ENCODE results near the gene KCNQ4. TPM values are rescaled to one million over a fixed set of nuclear protein-coding genes. Genes with fewer than 3 reads are reported as not detected.

KCNQ4 gene
- total RNA-seq, 1 experiment from 2014 or later: not detected

GRCh38 chr1:40799351-40799867 is 15.8 kb downstream of the KCNQ4 start:
- Histone ChIP-seq H3K27me3 (no peaks in the 10 kb centered on the region), H3K36me3 (no peaks in the 10 kb centered on the region), H3K9me3 (no peaks in the 10 kb centered on the region), H3K4me3 (no peak overlapping the region)
- DNase-seq: peak; percentile 51

DNA sequence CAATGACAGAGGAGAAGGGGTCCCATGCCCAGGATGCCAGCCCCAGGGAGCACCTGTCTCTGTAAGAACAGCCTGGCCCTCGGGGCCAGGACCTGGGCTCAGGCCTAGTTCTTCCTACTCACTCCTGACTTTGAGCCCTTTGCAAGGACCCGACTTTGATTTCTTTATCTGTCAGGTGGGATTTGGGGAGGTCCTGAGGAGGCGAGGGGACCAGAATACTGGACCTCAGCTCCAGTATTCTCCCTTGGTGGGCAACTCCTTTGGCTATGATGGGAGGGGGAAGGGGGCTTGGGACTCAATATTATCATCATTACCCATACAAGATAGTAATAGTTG is 18.1 kb downstream of the KCNQ4 start:
- H3K4me3 ChIP-seq: peak overlapping the region; percentile 33
- DNase-seq: no peak
- no peaks in the 10 kb centered on the region for H3K27me3 ChIP-seq
- H3K9me3 ChIP-seq: no peaks in the 10 kb centered on the region
- no peaks in the 10 kb centered on the region for H3K36me3 ChIP-seq

DNA sequence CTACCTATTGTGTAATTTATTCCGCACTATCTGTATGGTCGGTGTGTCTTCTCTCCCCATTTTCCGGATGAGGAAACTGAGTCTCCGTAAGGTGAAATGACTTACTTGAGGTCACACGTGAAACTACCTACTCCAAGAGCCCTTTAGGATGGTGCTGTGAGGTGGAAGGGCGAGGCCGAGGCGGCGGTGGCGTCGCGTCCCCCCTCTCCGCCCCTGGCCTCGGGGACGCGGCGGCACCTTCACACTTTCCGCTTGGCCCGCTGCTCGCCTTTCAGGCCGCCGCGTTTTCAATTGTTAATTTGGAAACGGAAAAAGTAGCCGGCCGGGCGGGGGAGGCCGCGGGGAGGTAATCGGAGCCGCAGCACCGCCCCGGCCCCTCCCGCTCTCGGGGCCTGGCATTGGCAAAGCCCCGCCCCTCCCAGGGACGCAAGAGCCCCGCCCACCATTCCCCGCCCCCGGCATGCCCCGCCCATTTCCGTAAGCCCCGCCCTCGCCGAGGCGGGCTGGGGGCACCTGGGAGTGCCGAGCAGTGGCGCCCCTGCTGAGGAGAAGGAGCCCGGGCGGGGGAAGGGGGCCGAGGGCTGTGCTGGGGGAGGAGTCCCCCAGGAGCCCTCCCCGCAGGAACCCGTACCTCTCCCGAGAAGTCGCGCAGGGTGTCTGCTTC is 18.6 kb downstream of the KCNQ4 start:
- H3K9me3 ChIP-seq: no peaks in the 10 kb centered on the region
- peak overlapping the region; percentile 33 for H3K4me3 ChIP-seq
- DNase-seq: peak; percentile 76
- no peaks in the 10 kb centered on the region for H3K27me3 ChIP-seq
- no peaks in the 10 kb centered on the region for H3K36me3 ChIP-seq

GRCh38 chr1:40802742-40803113 is 19.1 kb downstream of the KCNQ4 start:
- Histone ChIP-seq H3K36me3 (no peaks in the 10 kb centered on the region), H3K4me3 (no peak overlapping the region), H3K9me3 (no peaks in the 10 kb centered on the region), H3K27me3 (no peaks in the 10 kb centered on the region)
- no peak for DNase-seq

DNA sequence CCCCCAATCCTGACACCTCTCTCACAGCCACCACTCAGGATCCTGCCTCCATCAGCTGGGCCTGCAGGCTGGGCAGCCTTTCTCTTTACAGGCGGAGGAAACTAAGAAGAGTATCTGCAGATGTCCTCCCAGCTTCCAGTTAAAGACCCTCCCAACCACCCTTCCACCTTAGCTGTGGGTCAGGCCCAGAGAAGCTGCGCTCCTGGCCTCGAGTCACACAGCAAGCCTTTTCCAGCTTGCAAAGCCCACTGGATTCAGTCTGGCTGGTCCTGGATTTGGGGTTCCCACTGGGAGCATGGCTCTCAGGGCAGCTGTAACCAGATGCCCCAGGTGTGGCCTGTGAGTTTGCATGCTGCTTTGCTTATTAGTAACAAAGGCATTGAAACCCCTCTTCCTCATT is 19.9 kb downstream of the KCNQ4 start:
- Histone ChIP-seq H3K27me3 (no peaks in the 10 kb centered on the region), H3K9me3 (no peaks in the 10 kb centered on the region), H3K4me3 (no peak overlapping the region), H3K36me3 (no peaks in the 10 kb centered on the region)
- no peak for DNase-seq

- no peak for DNase-seq
- Histone ChIP-seq H3K36me3 (no peaks in the 10 kb centered on the region), H3K9me3 (no peaks in the 10 kb centered on the region)
Measured at GRCh38 chr1:40803902-40804301, 20.3 kb downstream of the KCNQ4 start.

DNA sequence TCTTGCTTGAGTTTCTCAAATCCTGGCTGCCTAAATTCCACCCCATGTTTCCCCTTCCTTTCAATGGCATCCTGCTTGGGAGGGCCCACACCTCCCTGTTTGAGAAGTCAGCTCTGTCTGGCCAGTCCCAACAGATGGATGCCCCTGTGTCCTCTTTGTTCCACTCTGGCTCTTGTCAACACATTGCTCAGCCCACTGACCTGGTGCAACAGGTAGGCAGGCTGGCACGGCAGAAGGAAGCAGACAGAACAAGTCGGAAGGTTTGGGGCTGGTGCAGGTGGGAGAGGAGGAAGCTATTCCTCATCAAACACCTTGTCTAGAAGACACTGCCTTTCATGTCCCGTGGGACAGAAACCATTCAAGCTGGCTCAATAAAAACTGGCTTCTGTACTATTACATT is 22.7 kb downstream of the KCNQ4 start:
- no peak overlapping the region for H3K4me3 ChIP-seq
- H3K27me3 ChIP-seq: no peaks in the 10 kb centered on the region
- no peaks in the 10 kb centered on the region for H3K36me3 ChIP-seq
- H3K9me3 ChIP-seq: no peaks in the 10 kb centered on the region
- no peak for DNase-seq

More at GRCh38 chr1:40803902-40804301, 20.3 kb downstream of the KCNQ4 start:
- H3K27me3 ChIP-seq: no peaks in the 10 kb centered on the region
- H3K4me3 ChIP-seq: no peak overlapping the region

DNA sequence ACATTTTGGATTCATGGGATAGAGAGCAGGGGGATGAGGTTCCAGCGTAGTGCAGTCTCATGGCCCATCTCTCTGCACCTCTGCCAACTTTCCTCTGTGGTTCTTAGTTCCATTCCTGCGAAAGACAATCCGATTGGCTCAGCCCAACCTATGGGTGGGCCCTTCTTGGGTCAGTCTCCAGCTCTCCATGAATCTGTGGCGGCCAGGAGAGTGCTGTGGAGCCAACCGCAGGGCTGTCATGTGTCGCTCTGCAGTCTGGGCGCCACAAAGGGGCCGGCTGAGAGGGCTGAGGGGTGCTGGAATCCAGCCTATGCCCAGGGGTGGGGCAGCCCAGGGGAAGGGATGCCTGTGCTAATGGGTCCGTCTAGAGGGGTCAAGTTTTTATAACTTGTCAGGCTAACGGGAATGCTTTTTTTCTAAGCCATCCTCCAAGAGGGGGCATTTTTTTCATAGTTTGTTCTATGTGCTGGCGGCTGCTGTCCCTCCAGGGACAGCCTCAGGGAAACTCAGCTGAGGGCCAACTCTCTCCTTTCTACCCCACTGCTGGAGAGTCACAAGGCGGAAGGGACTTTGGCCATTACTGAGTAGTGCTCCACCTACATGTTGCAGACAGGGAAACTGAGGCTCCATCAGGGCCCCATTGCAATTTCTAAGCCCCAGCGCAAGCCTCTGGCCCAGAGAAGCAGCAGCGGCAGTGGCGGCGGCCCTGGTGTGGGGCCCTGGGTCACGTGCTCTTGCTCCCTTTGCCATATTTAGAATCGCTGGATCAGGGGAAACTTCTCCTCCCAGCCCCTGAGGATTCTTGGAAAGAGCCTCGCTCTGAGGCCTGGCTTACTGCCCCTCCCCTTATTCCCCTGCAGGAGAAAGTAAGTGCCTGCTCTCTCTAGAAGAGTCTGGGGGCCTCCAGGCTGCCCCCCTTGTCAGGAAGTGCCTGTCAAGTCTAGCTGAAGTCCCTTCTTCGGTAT is 23.4 kb downstream of the KCNQ4 start:
- no peaks in the 10 kb centered on the region for H3K36me3 ChIP-seq
- no peaks in the 10 kb centered on the region for H3K27me3 ChIP-seq
- DNase-seq: no peak
- no peaks in the 10 kb centered on the region for H3K9me3 ChIP-seq
- H3K4me3 ChIP-seq: no peak overlapping the region

DNA sequence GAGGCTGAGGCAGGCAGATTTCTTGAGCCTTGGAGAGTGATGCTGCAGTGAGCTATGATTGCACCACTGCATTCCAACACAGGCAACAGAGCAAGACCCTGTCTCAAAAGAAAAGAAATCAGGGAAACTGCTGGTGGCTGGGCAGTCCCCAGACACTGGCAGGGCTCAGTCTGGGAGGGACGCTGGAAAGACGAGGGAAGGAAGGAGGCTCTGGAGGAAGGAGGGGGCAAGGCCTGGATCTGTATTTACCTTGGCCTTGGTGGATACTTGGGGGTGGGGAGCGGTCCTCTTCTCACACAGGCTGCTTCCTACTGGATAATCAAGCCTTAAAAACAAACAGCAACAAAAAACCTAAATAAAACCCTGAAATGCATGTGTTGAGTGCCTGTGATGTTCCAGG is 24.4 kb downstream of the KCNQ4 start:
- no peak overlapping the region for H3K4me3 ChIP-seq
- H3K27me3 ChIP-seq: no peaks in the 10 kb centered on the region
- no peak for DNase-seq
- H3K36me3 ChIP-seq: no peaks in the 10 kb centered on the region
- no peaks in the 10 kb centered on the region for H3K9me3 ChIP-seq

- Histone ChIP-seq H3K9me3 (no peaks in the 10 kb centered on the region), H3K27me3 (no peaks in the 10 kb centered on the region), H3K36me3 (no peaks in the 10 kb centered on the region), H3K4me3 (no peak overlapping the region)
- DNase-seq: no peak
Measured at GRCh38 chr1:40808444-40808843, 24.9 kb downstream of the KCNQ4 start.

GRCh38 chr1:40808909-40809308 is 25.3 kb downstream of the KCNQ4 start:
- Histone ChIP-seq H3K27me3 (no peaks in the 10 kb centered on the region), H3K4me3 (no peak overlapping the region), H3K36me3 (no peaks in the 10 kb centered on the region), H3K9me3 (no peaks in the 10 kb centered on the region)
- DNase-seq: no peak

GRCh38 chr1:40810927-40811326 is 27.3 kb downstream of the KCNQ4 start:
- DNase-seq: no peak
- Histone ChIP-seq H3K9me3 (no peaks in the 10 kb centered on the region), H3K36me3 (no peaks in the 10 kb centered on the region), H3K4me3 (no peak overlapping the region), H3K27me3 (no peaks in the 10 kb centered on the region)

DNA sequence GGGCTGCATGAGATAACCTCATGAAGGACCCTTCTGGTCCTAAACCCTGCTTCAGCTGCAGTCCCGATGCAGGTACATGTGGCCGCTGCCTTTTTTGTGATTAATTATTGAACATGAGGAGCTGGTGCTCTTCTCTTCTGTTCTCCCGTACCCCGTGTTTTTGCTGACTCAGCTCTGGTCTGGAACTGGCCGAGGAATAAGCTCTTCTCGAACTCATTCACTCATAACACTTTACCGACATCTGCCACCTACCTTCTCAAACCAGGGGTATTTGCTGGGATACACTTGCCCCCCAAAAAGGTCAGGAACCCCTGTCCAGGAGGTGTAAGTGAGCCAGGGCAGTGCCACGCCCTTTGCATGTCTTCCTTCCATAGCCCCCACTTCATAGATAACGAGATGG is 31.8 kb downstream of the KCNQ4 start:
- Histone ChIP-seq H3K9me3 (no peaks in the 10 kb centered on the region), H3K27me3 (no peaks in the 10 kb centered on the region), H3K36me3 (no peaks in the 10 kb centered on the region), H3K4me3 (no peak overlapping the region)
- no peak for DNase-seq

- no peak overlapping the region for H3K4me3 ChIP-seq
Measured at GRCh38 chr1:40817791-40818263, 34.2 kb downstream of the KCNQ4 start.

DNA sequence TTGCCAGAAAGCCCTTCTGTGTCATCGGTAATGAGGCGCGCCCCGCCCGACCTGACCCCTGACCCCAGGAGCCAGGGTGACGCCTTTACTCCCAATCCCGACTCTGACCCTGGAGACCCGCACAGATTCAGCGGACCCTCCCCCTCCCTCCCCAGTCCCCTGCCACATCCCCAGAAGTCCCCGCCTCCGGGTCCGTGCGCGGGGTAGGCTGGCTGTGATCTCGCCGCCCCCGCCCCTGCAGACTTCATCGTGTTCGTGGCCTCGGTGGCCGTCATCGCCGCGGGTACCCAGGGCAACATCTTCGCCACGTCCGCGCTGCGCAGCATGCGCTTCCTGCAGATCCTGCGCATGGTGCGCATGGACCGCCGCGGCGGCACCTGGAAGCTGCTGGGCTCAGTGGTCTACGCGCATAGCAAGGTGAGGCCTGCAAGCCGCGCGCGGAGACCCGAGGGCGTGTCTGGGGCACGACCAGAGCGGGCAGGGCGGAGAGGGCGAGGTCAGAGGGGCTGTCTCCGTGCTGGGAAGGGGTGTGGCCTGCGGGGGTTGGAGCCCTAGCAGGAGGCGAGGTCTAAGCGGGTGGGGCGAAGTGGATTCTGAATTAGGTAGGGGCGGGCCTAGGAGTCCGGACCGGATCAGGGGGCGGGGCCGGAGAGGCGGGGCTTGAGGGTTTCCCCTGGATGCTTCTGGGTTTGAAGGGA is 34.8 kb downstream of the KCNQ4 start:
- Histone ChIP-seq H3K4me3 (no peak overlapping the region), H3K9me3 (no peaks in the 10 kb centered on the region), H3K36me3 (no peaks in the 10 kb centered on the region), H3K27me3 (no peaks in the 10 kb centered on the region)
- no peak for DNase-seq

More at GRCh38 chr1:40817791-40818263, 34.2 kb downstream of the KCNQ4 start:
- no peak for DNase-seq
- Histone ChIP-seq H3K36me3 (no peaks in the 10 kb centered on the region), H3K27me3 (no peaks in the 10 kb centered on the region), H3K9me3 (no peaks in the 10 kb centered on the region)

- Histone ChIP-seq H3K4me3 (no peak overlapping the region), H3K36me3 (no peaks in the 10 kb centered on the region), H3K27me3 (no peaks in the 10 kb centered on the region), H3K9me3 (no peaks in the 10 kb centered on the region)
- no peak for DNase-seq
Measured at GRCh38 chr1:40819101-40819500, 35.5 kb downstream of the KCNQ4 start.

- Histone ChIP-seq H3K27me3 (no peaks in the 10 kb centered on the region), H3K4me3 (no peak overlapping the region), H3K36me3 (no peaks in the 10 kb centered on the region), H3K9me3 (no peaks in the 10 kb centered on the region)
- DNase-seq: no peak
Measured at GRCh38 chr1:40820251-40820797, 36.7 kb downstream of the KCNQ4 start.
